Adipocyte (in vitro differentiated cells): ENCODE data around the gene COL23A1.

Experiments used
- DNase-seq: peaks from one replicate; pipeline ENCODE4 v3.0.0-alpha.2; 2015; ENCODE audit warnings: low read depth
- H3K27me3 ChIP-seq: replicated peaks from 2 replicates; pipeline ENCODE4 v1.7.0; 2013; ENCODE audit warnings: mild to moderate bottlenecking, low read length, moderate library complexity; ENCODE audit not compliant: control insufficient read depth, insufficient read depth
- H3K36me3 ChIP-seq: 2 replicates; pipeline ENCODE4 v1.7.0; 2013; ENCODE audit warnings: low read length, mild to moderate bottlenecking, moderate library complexity; ENCODE audit not compliant: control insufficient read depth, insufficient read depth, severe bottlenecking
- H3K4me1 ChIP-seq: 2 replicates; pipeline ENCODE4 v1.7.0; 2013; ENCODE audit warnings: mild to moderate bottlenecking, low read length, moderate library complexity; ENCODE audit not compliant: control insufficient read depth, insufficient read depth
- H3K4me3 ChIP-seq: 2 replicates; pipeline ENCODE4 v1.7.0; 2013; ENCODE audit warnings: mild to moderate bottlenecking, low read length, moderate library complexity
- H3K9ac ChIP-seq: 2 replicates; pipeline ENCODE4 v1.7.0; 2013; ENCODE audit warnings: mild to moderate bottlenecking, low read length, moderate library complexity
- H3K9me3 ChIP-seq: 2 replicates; pipeline ENCODE4 v1.7.0; 2013; ENCODE audit warnings: mild to moderate bottlenecking, low read length, moderate library complexity; ENCODE audit not compliant: control insufficient read depth

COL23A1 gene

DNA sequence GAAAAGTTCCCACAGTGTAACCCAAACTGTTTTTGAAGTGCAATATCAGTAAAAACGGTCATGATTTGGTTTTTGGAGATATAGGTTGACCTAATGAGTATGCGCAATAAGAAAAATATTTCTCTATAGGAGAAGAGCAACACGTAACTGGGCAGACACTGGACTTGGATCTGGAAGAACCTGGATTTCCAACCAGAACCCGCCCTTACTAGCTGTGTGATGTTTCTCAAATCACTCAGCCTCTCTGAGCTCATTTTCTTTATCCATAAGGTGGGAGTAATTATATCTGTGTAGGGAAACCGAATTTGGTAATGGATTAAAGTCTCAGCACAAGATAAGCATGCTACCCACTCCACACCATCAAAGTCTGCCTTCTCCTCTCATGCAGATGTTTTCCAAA, 169.1 kb downstream of the COL23A1 start:
- Histone ChIP-seq H3K36me3 (no peaks in the 10 kb centered on the region), H3K9ac (no peak overlapping the region), H3K4me3 (no peak overlapping the region), H3K4me1 (no peaks in the 10 kb centered on the region), H3K9me3 (no peaks in the 10 kb centered on the region), H3K27me3 (peaks cover 16% of the 10 kb centered on the region)
- no peak for DNase-seq

DNA sequence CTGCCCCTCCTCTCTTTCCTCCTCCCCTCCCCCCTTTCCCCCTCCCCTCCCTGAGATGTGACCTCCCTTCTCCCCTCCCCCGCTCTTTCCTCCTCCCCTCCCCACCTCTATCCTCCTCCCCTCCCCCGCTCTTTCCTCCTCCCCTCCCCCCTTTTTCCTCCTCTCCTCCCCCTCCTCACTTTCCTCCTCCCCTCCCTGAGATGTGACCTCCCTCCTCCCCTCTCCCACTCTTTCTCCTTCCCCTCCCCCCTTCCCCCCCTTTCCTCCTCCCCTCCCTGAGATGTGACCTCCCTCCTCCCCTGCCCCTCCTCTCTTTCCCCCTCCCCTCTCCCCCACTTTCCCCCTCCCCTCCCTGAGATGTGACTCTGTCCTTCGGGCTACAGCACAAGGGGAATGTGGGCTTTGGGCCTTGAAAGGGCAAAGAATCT, 169.8 kb downstream of the COL23A1 start:
- Histone ChIP-seq H3K27me3 (peaks cover 16% of the 10 kb centered on the region), H3K4me3 (no peak overlapping the region), H3K9ac (no peak overlapping the region), H3K9me3 (no peaks in the 10 kb centered on the region), H3K36me3 (no peaks in the 10 kb centered on the region), H3K4me1 (no peaks in the 10 kb centered on the region)
- no peak for DNase-seq

DNA sequence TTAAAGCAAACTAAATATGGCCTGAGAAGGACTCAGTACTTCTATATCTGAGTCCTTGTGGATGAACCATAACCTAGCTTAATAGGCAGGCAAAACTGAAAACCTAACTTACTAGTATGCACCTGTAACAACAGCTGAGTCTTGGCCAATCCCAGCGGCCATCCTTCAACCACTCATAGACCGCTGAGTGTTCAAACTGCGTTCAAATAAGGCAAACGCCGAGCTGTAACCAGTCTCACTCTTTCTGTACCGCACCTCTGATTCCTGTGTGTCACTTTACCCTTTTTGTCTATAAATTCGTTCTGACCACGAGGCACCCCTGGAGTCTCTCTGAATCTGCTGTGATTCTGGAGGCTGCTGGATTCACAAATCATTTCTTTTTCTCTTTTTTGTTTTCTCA, 170.5 kb downstream of the COL23A1 start:
- no peaks in the 10 kb centered on the region for H3K36me3 ChIP-seq
- H3K4me3 ChIP-seq: no peak overlapping the region
- no peak overlapping the region for H3K9ac ChIP-seq
- H3K4me1 ChIP-seq: no peaks in the 10 kb centered on the region
- DNase-seq: no peak
- H3K9me3 ChIP-seq: no peaks in the 10 kb centered on the region
- H3K27me3 ChIP-seq: peaks cover 16% of the 10 kb centered on the region

- H3K36me3 ChIP-seq: no peaks in the 10 kb centered on the region
These were observed 171.0 kb downstream of the COL23A1 start for GRCh38 chr5:178419196-178419595.

GRCh38 chr5:178418471-178419010, 171.7 kb downstream of the COL23A1 start:
- no peak for DNase-seq
- Histone ChIP-seq H3K4me1 (no peaks in the 10 kb centered on the region), H3K9ac (no peak overlapping the region), H3K4me3 (no peak overlapping the region), H3K36me3 (no peaks in the 10 kb centered on the region), H3K27me3 (peaks cover 16% of the 10 kb centered on the region), H3K9me3 (no peaks in the 10 kb centered on the region)

More at GRCh38 chr5:178419196-178419595, 171.0 kb downstream of the COL23A1 start:
- no peak overlapping the region for H3K4me3 ChIP-seq
- peaks cover 16% of the 10 kb centered on the region for H3K27me3 ChIP-seq
- H3K4me1 ChIP-seq: no peaks in the 10 kb centered on the region
- no peak for DNase-seq
- no peak overlapping the region for H3K9ac ChIP-seq
- H3K9me3 ChIP-seq: no peaks in the 10 kb centered on the region

DNA sequence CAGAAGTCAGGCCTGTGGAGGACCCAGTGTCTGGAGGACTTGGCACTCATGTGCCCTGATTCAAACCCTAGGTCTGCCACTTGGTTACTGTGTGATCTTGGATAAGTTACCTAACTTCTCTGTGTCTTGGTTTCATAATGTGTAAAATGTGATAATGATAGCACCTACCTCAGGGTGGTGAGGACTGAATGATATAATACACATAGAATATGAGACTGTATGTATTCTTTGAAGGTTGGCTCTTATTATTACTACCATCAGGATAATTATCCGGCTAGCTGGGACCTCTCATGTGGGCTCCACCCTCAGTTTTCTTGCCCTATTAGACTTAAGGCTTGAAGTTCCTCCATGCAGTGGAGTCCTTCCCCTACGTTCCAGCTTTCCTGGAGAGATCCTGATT, 172.2 kb downstream of the COL23A1 start:
- Histone ChIP-seq H3K9me3 (no peaks in the 10 kb centered on the region), H3K36me3 (no peaks in the 10 kb centered on the region), H3K9ac (no peak overlapping the region), H3K27me3 (peaks cover 16% of the 10 kb centered on the region), H3K4me1 (no peaks in the 10 kb centered on the region), H3K4me3 (no peak overlapping the region)
- DNase-seq: no peak

- H3K4me1 ChIP-seq: no peaks in the 10 kb centered on the region
- no peak overlapping the region for H3K4me3 ChIP-seq
- H3K27me3 ChIP-seq: peaks cover 16% of the 10 kb centered on the region
- DNase-seq: no peak
- H3K9me3 ChIP-seq: no peaks in the 10 kb centered on the region
- H3K9ac ChIP-seq: no peak overlapping the region
- H3K36me3 ChIP-seq: no peaks in the 10 kb centered on the region
These were observed 172.8 kb downstream of the COL23A1 start for GRCh38 chr5:178417391-178417811.

GRCh38 chr5:178416919-178417318, 173.3 kb downstream of the COL23A1 start:
- Histone ChIP-seq H3K9ac (no peak overlapping the region), H3K4me3 (no peak overlapping the region), H3K4me1 (no peaks in the 10 kb centered on the region), H3K9me3 (no peaks in the 10 kb centered on the region), H3K36me3 (no peaks in the 10 kb centered on the region), H3K27me3 (peaks cover 16% of the 10 kb centered on the region)
- DNase-seq: peak; percentile 3

- H3K9ac ChIP-seq: no peak overlapping the region
- no peaks in the 10 kb centered on the region for H3K9me3 ChIP-seq
- H3K4me3 ChIP-seq: no peak overlapping the region
- no peaks in the 10 kb centered on the region for H3K36me3 ChIP-seq
- H3K4me1 ChIP-seq: no peaks in the 10 kb centered on the region
- peaks cover 16% of the 10 kb centered on the region for H3K27me3 ChIP-seq
- no peak for DNase-seq
These were observed 173.8 kb downstream of the COL23A1 start for GRCh38 chr5:178416206-178416882.

GRCh38 chr5:178415353-178415752, 174.8 kb downstream of the COL23A1 start:
- no peaks in the 10 kb centered on the region for H3K4me1 ChIP-seq
- H3K27me3 ChIP-seq: peaks cover 12% of the 10 kb centered on the region
- peaks cover 2% of the 10 kb centered on the region for H3K9me3 ChIP-seq
- H3K9ac ChIP-seq: no peak overlapping the region
- DNase-seq: no peak
- H3K4me3 ChIP-seq: no peak overlapping the region
- H3K36me3 ChIP-seq: no peaks in the 10 kb centered on the region

- Histone ChIP-seq H3K4me3 (no peak overlapping the region), H3K9me3 (peaks cover 7% of the 10 kb centered on the region), H3K4me1 (no peaks in the 10 kb centered on the region), H3K27me3 (peaks cover 8% of the 10 kb centered on the region), H3K9ac (no peak overlapping the region), H3K36me3 (no peaks in the 10 kb centered on the region)
- DNase-seq: no peak
These were observed 176.2 kb downstream of the COL23A1 start for GRCh38 chr5:178413988-178414387.

GRCh38 chr5:178411083-178411482, 179.1 kb downstream of the COL23A1 start:
- H3K36me3 ChIP-seq: no peaks in the 10 kb centered on the region
- H3K27me3 ChIP-seq: no peaks in the 10 kb centered on the region
- no peak overlapping the region for H3K9ac ChIP-seq
- H3K9me3 ChIP-seq: peaks cover 19% of the 10 kb centered on the region
- H3K4me3 ChIP-seq: no peak overlapping the region
- DNase-seq: no peak
- H3K4me1 ChIP-seq: no peaks in the 10 kb centered on the region
